IPS-18c (cell line): Measurements from ENCODE around the gene F8A1.
A peak's percentile ranks its signal among the peaks of the same experiment; 100 is the strongest.
"Not testable (repeated sequence)": the region's sequence is repeated elsewhere in the genome, so short reads cannot be mapped to it uniquely, and the experiment has no call there.

Source experiments
- H3K4me3 ChIP-seq: 2 replicates; pipeline ENCODE4 v1.7.0; 2013; ENCODE audit warnings: low read depth, mild to moderate bottlenecking, low read length, moderate library complexity; ENCODE audit not compliant: insufficient read depth
- H3K9me3 ChIP-seq: one replicate; pipeline ENCODE4 v1.6.1; 2013; ENCODE audit warnings: mild to moderate bottlenecking, low read length, moderate library complexity; ENCODE audit not compliant: control insufficient read depth, insufficient read depth

F8A1 gene

DNA sequence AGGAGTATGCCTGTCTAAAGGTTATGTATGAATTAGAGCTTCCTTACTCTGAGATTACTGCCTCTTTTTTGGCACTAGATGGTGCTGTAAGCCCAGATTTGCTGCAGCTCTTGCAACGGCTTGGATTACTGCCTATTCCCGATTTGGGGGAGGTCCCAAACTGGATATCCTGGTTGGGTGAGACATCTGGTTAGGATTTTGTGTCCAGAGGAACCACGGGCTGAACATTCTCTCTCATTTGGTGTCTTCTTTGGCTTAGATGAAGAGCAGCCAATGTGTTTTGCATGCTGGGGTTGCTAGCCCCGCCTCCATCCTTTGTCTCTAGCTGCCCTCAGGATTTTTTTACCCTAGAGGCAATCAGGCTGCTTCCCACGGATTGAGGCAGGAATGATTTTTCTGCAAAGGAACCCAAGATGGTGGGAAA lies 31.9 kb downstream of the F8A1 start:
- Histone ChIP-seq H3K9me3 (peaks cover 5% of the 10 kb centered on the region), H3K4me3 (peak overlapping the region; percentile 10; the same call in 1 of the 2 replicates)

GRCh38 chrX:154924771-154925170 lies 38.6 kb downstream of the F8A1 start:
- not testable (repeated sequence) for H3K4me3 ChIP-seq, H3K9me3 ChIP-seq
